Testis (tissue), 2 donors: ENCODE results near the gene TMEM237.

Experiments
- POLR2A ChIP-seq: fragments of 450-650 bp; IDR thresholded peaks from one replicate; pipeline ENCODE4 v1.6.1; 2017; ENCODE audit warnings: antibody characterized with exemption, mild to moderate bottlenecking, moderate library complexity
- TF ChIP-seq, protein P1 (sequence below), 3 experiments: fragments of 450-650 bp in 2 of 3; fragments of 200-600 bp in 1 of 3; sonication (generic) in 1 of 3; IDR thresholded peaks; one replicate each; pipeline ENCODE4 v1.5.1; 2016 to 2019; ENCODE audit warnings: antibody characterized with exemption in 3 of 3, mild to moderate bottlenecking in 2 of 3, moderate library complexity in 1 of 3

DNA sequence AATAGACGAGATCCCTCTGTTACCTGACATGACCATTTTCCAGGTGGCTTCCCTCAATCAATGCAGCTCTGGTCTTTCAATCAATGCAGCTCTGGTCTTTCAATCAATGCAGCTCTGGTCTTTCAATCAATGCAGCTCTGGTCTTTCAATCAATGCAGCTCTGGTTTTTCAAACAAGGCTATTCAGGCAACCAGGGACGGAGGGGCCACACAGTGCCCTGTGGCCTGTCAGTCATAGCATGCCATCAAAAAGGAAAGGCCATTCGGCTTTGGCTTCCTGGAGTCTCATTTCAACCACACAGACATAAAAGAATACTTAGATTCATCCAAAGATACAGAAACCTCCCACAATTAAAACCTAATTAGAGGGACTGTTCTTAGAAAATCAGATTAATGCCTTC is 41.9 kb upstream of the TMEM237 start:
- no peak for TF ChIP-seq POLR2A
- TF ChIP-seq, protein P1, sequence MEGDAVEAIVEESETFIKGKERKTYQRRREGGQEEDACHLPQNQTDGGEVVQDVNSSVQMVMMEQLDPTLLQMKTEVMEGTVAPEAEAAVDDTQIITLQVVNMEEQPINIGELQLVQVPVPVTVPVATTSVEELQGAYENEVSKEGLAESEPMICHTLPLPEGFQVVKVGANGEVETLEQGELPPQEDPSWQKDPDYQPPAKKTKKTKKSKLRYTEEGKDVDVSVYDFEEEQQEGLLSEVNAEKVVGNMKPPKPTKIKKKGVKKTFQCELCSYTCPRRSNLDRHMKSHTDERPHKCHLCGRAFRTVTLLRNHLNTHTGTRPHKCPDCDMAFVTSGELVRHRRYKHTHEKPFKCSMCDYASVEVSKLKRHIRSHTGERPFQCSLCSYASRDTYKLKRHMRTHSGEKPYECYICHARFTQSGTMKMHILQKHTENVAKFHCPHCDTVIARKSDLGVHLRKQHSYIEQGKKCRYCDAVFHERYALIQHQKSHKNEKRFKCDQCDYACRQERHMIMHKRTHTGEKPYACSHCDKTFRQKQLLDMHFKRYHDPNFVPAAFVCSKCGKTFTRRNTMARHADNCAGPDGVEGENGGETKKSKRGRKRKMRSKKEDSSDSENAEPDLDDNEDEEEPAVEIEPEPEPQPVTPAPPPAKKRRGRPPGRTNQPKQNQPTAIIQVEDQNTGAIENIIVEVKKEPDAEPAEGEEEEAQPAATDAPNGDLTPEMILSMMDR (IDR thresholded peaks at IDR 0.05), result no peak
